ENCODE measurements around the gene MAP2K5. TPM values are rescaled to one million over a fixed set of nuclear protein-coding genes. Genes with fewer than 3 reads are reported as not detected.

The MAP2K5 gene
- total and polyA plus RNA-seq, 8 donors: 13.5 to 25.0 (median 20.8) TPM

DNA sequence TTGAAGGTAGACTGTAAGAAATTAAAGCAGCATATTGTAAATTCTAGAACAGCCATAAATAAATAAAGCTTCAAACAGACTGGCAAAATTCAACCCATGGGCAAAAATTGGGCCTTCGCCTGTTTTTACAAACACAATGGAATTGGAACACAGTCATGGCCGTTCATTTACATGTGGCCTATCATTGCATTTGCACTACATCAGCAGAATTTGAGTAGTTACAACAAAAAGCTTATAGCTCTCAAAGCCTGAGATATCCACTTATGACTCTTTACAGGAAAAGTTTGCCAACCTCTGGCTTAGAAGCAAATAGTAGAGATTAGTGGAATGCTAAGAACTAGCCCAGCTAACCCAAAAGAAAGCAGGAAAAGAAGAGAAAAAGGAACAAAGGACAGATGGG lies 143.2 kb downstream of the MAP2K5 start:
- peaks cover 0 to 6% of the 10 kb centered on the region in 2 donors for H3K36me3 ChIP-seq
- H3K27ac ChIP-seq: no peak overlapping the region
- no peaks in the 10 kb centered on the region for H3K27me3 ChIP-seq
- H3K4me1 ChIP-seq: no peaks in the 10 kb centered on the region
- no peak for DNase-seq
- no peak for ATAC-seq
- H3K9me3 ChIP-seq: peaks cover 0 to 35% of the 10 kb centered on the region in 2 donors
- intact Hi-C loops (cut with DNase I): no loop called here
- TF ChIP-seq, protein P1, sequence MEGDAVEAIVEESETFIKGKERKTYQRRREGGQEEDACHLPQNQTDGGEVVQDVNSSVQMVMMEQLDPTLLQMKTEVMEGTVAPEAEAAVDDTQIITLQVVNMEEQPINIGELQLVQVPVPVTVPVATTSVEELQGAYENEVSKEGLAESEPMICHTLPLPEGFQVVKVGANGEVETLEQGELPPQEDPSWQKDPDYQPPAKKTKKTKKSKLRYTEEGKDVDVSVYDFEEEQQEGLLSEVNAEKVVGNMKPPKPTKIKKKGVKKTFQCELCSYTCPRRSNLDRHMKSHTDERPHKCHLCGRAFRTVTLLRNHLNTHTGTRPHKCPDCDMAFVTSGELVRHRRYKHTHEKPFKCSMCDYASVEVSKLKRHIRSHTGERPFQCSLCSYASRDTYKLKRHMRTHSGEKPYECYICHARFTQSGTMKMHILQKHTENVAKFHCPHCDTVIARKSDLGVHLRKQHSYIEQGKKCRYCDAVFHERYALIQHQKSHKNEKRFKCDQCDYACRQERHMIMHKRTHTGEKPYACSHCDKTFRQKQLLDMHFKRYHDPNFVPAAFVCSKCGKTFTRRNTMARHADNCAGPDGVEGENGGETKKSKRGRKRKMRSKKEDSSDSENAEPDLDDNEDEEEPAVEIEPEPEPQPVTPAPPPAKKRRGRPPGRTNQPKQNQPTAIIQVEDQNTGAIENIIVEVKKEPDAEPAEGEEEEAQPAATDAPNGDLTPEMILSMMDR (IDR thresholded peaks at IDR 0.05): no peak
- no peak overlapping the region for H3K4me3 ChIP-seq

DNA sequence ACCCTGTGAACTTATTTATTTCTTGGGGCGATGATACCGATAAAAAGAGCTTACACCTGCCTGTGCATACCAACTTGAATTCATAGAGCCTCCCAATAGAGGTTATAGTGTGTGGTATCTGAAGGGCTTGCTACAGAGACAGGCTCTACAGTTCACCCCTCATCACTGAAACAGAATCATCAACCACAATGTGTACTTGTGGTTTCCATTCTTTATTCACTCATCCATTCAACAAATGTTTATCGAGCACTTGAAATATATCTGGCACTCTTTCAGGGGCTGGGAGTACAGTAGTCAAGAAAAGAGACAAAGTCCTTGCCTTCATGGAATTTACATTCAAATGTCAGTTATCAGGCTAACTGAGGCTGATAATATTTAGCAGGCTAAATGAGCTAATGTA lies 148.4 kb downstream of the MAP2K5 start:
- ATAC-seq (peak; percentile 55), DNase-seq (peak in 1 of 4 donors; percentile 8)
- Histone ChIP-seq H3K9me3 (peaks cover 0 to 2% of the 10 kb centered on the region in 2 donors), H3K27ac (no peak overlapping the region), H3K4me1 (no peaks in the 10 kb centered on the region), H3K27me3 (no peaks in the 10 kb centered on the region), H3K4me3 (no peak overlapping the region), H3K36me3 (no peaks in the 10 kb centered on the region)
- TF ChIP-seq, protein P1 (IDR thresholded peaks at IDR 0.05): no peak
- intact Hi-C loops (cut with DNase I): no loop called here

DNA sequence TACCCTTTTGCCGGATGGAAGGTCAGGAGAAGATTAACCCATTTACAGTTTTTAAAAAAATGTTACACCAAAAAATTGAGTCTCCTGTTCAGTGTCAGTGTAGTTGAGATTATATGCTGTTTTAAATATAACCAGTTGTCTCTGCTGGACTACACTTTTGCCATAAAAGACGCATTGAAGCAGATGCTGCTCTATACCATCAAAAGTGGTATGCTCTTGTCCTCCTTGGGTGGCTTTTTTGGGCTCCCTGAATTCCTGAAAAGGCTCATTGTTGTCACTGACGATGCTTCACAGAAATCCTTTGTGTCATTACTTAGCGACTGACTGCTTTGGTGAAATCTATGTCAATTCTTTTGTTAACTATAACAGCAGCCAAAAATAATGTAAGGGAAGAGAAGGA lies 148.9 kb downstream of the MAP2K5 start:
- intact Hi-C loops (cut with DNase I): no loop called here

DNA sequence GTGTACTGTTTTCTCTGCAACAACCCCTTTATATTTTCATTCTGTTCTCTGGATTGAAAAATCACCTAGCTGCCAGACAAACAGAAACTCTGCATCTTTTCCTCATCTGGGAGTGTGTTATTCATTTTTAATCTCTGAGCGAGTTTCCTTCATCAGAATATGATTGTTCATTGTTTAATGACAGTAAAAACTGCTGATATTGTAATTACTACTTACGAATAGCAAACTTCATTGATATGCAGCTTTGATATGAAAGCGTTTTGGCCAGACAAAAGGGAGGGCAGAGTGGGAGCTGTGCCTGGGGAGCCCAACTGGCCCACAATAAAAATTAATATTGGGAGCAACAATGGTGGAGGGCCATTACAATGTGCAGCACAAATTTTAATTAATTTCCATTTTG lies 150.1 kb downstream of the MAP2K5 start:
- Histone ChIP-seq H3K27ac (no peak overlapping the region), H3K9me3 (no peaks in the 10 kb centered on the region), H3K36me3 (no peaks in the 10 kb centered on the region), H3K27me3 (no peaks in the 10 kb centered on the region), H3K4me3 (no peak overlapping the region), H3K4me1 (no peaks in the 10 kb centered on the region)
- ATAC-seq (no peak), DNase-seq (no peak)
- TF ChIP-seq, protein P1 (IDR thresholded peaks at IDR 0.05): no peak
- intact Hi-C loops (cut with DNase I): no loop called here

More for the DNA sequence above, 148.9 kb downstream of the MAP2K5 start:
- DNase-seq: no peak
- H3K9me3 ChIP-seq: no peaks in the 10 kb centered on the region
- no peaks in the 10 kb centered on the region for H3K4me1 ChIP-seq
- TF ChIP-seq, protein P1 (IDR thresholded peaks at IDR 0.05): no peak
- H3K27ac ChIP-seq: no peak overlapping the region
- H3K36me3 ChIP-seq: no peaks in the 10 kb centered on the region
- H3K4me3 ChIP-seq: no peak overlapping the region
- H3K27me3 ChIP-seq: no peaks in the 10 kb centered on the region
- no peak for ATAC-seq

DNA sequence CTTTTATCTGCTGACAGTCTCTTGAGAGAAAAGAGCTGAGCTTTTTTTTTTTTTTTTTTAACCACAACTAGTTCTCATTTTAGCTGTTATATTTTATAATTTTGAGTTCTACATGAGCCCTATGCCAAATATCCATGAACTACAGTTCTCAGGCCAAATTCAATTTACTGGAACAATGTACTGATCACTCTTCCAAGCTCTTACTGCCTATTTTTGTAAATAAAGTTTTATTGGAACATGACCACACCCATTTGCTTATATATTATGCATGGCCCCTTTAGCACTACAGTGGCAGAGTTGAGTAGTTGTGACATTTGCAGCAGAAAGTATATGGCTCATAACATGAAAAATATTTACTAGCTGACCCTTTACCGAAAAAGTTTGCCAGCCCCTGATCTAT lies 153.6 kb downstream of the MAP2K5 start:
- Histone ChIP-seq H3K27me3 (no peaks in the 10 kb centered on the region), H3K36me3 (peaks cover 0 to 10% of the 10 kb centered on the region in 2 donors), H3K4me3 (no peak overlapping the region), H3K4me1 (no peaks in the 10 kb centered on the region), H3K9me3 (no peaks in the 10 kb centered on the region), H3K27ac (no peak overlapping the region)
- TF ChIP-seq, protein P1 (IDR thresholded peaks at IDR 0.05): no peak
- intact Hi-C loops (cut with DNase I): no loop called here
- DNase-seq (no peak), ATAC-seq (no peak)

All from left lung (tissue), 10 donors.